ENCODE measurements around the gene ECSIT. TPM values are rescaled to one million over a fixed set of nuclear protein-coding genes. Genes with fewer than 3 reads are reported as not detected.
"Not testable (repeated sequence)": the region's sequence is repeated elsewhere in the genome, so short reads cannot be mapped to it uniquely, and the experiment has no call there.

The ECSIT gene
- total RNA-seq, 6 experiments from 2014 or later = 25.0 to 45.5 (median 37.7) TPM

- WGBS (ENCODE audit: insufficient coverage, low coverage, low lambda C conversion rate, missing lambda C conversion rate) = 71% methylated on average over 9 of the region's 9 CpGs
- no peak overlapping the region for H3K27ac ChIP-seq
These were observed 45.8 kb upstream of the ECSIT start for GRCh38 chr19:11574689-11575088.

GRCh38 chr19:11573763-11574162 lies 44.8 kb upstream of the ECSIT start:
- not testable (repeated sequence) for ATAC-seq
- 60% methylated on average over 4 of the region's 4 CpGs for WGBS (ENCODE audit: insufficient coverage, low coverage, low lambda C conversion rate, missing lambda C conversion rate)

More at GRCh38 chr19:11574689-11575088, 45.8 kb upstream of the ECSIT start:
- DNase-seq (no peak), ATAC-seq (no peak)
- no peaks in the 10 kb centered on the region for H3K9me3 ChIP-seq
- no peaks in the 10 kb centered on the region for H3K27me3 ChIP-seq
- no peaks in the 10 kb centered on the region for H3K36me3 ChIP-seq
- intact Hi-C loops (cut with DNase I) = loop anchor here in 1 of 2 donors (10.0 kb wide), 1 partner anchor 280 kb away; the partner anchor contains the start of gene TSPAN16
- TF ChIP-seq CTCF (IDR thresholded peaks at IDR 0.05) (no peak), POLR2A (IDR thresholded peaks at IDR 0.05) (no peak)
- no peak overlapping the region for H3K4me3 ChIP-seq
- H3K4me1 ChIP-seq = peaks cover 0 to 5% (median 0%) of the 10 kb centered on the region in 4 donors

GRCh38 chr19:11573354-11573753 lies 44.4 kb upstream of the ECSIT start:
- DNase-seq, H3K4me1 ChIP-seq, H3K27me3 ChIP-seq, H3K4me3 ChIP-seq, H3K36me3 ChIP-seq, H3K9me3 ChIP-seq, ATAC-seq, H3K27ac ChIP-seq: not testable (repeated sequence)
- 77% methylated on average over 3 of the region's 6 CpGs for WGBS (ENCODE audit: insufficient coverage, low coverage, low lambda C conversion rate, missing lambda C conversion rate)
- intact Hi-C loops (cut with DNase I) = loop anchor here in 1 of 2 donors (10.0 kb wide), 1 partner anchor 279 kb away; the partner anchor contains the start of gene TSPAN16

More at GRCh38 chr19:11573763-11574162, 44.8 kb upstream of the ECSIT start:
- DNase-seq, H3K27me3 ChIP-seq, H3K4me1 ChIP-seq, H3K9me3 ChIP-seq, H3K4me3 ChIP-seq, H3K36me3 ChIP-seq, H3K27ac ChIP-seq: not testable (repeated sequence)
- intact Hi-C loops (cut with DNase I) = loop anchor here in 1 of 2 donors (10.0 kb wide), 1 partner anchor 279 kb away; the partner anchor contains the start of gene TSPAN16

- Histone ChIP-seq H3K27me3 (no peaks in the 10 kb centered on the region), H3K4me3 (no peak overlapping the region), H3K27ac (no peak overlapping the region), H3K9me3 (no peaks in the 10 kb centered on the region), H3K4me1 (no peaks in the 10 kb centered on the region), H3K36me3 (no peaks in the 10 kb centered on the region)
- DNase-seq = no peak
- 76% methylated on average over 4 of the region's 5 CpGs for WGBS (ENCODE audit: insufficient coverage, low coverage, low lambda C conversion rate, missing lambda C conversion rate)
- intact Hi-C loops (cut with DNase I) = loop anchor here in 1 of 2 donors (10.0 kb wide), 1 partner anchor 275 kb away; the partner anchor contains the start of gene TSPAN16
- no peak for ATAC-seq
- no peak for TF ChIP-seq CTCF (IDR thresholded peaks at IDR 0.05)
- no peak for TF ChIP-seq POLR2A (IDR thresholded peaks at IDR 0.05)
These were observed 41.1 kb upstream of the ECSIT start for GRCh38 chr19:11570039-11570462.

GRCh38 chr19:11566164-11566563 lies 37.2 kb upstream of the ECSIT start:
- H3K27me3 ChIP-seq = no peaks in the 10 kb centered on the region
- no CpG with 5 or more reads among the region's 2 CpGs for WGBS (ENCODE audit: insufficient coverage, low coverage, low lambda C conversion rate, missing lambda C conversion rate)
- ATAC-seq = no peak
- H3K36me3 ChIP-seq = no peaks in the 10 kb centered on the region
- no peak overlapping the region for H3K4me3 ChIP-seq
- DNase-seq = no peak
- no peaks in the 10 kb centered on the region for H3K4me1 ChIP-seq
- intact Hi-C loops (cut with DNase I) = no loop called here
- no peak for TF ChIP-seq CTCF (IDR thresholded peaks at IDR 0.05)
- no peak for TF ChIP-seq POLR2A (IDR thresholded peaks at IDR 0.05)
- no peaks in the 10 kb centered on the region for H3K9me3 ChIP-seq
- no peak overlapping the region for H3K27ac ChIP-seq

GRCh38 chr19:11565649-11565980 lies 36.7 kb upstream of the ECSIT start:
- DNase-seq; H3K9me3 ChIP-seq; H3K36me3 ChIP-seq; H3K27ac ChIP-seq; intact Hi-C loops (cut with DNase I); H3K4me3 ChIP-seq; H3K4me1 ChIP-seq; ATAC-seq; H3K27me3 ChIP-seq: not testable (repeated sequence)
- WGBS (ENCODE audit: insufficient coverage, low coverage, low lambda C conversion rate, missing lambda C conversion rate) = 78% methylated on average over 5 of the region's 5 CpGs

GRCh38 chr19:11564082-11564807 lies 35.3 kb upstream of the ECSIT start:
- WGBS (ENCODE audit: insufficient coverage, low coverage, low lambda C conversion rate, missing lambda C conversion rate) = 87% methylated on average over 5 of the region's 6 CpGs
- intact Hi-C loops (cut with DNase I); H3K27me3 ChIP-seq; H3K27ac ChIP-seq; DNase-seq; H3K36me3 ChIP-seq; ATAC-seq; H3K9me3 ChIP-seq; H3K4me3 ChIP-seq: not testable (repeated sequence)
- H3K4me1 ChIP-seq = peaks cover 0 to 11% (median 4%) of the 10 kb centered on the region in 4 donors
